C4-2B (cell line): ENCODE data around the gene CTSW.

ENCODE experiments used
- CTCF ChIP-seq: fragments of 450-650 bp; conservative IDR thresholded peaks from 2 replicates; pipeline ENCODE4 v1.5.1; 2017; ENCODE audit warnings: mild to moderate bottlenecking
- ZFX ChIP-seq: fragments of 450-650 bp; IDR thresholded peaks from 2 replicates; pipeline ENCODE4 v1.6.1; 2017

GRCh38 chr11:65854852-65855837 is 24.5 kb upstream of the CTSW start:
- TF ChIP-seq CTCF, result no peak
- no peak for TF ChIP-seq ZFX
